Loucy (cell line): ENCODE results near the gene CAMK2G.

Source experiments
- H2AFZ ChIP-seq: fragments of 200-600 bp; sonication (generic); 2 replicates; pipeline ENCODE4 v1.6.0; 2016; ENCODE audit warnings: antibody characterized with exemption, mild to moderate bottlenecking, low read length, moderate library complexity
- H3F3A ChIP-seq: fragments of 200-600 bp; 2 replicates; pipeline ENCODE4 v1.6.0; 2016; ENCODE audit warnings: antibody characterized with exemption, low read depth, mild to moderate bottlenecking
- H3K27me3 ChIP-seq: fragments of 200-600 bp; sonication (generic); 2 replicates; pipeline ENCODE4 v1.6.1; 2014; ENCODE audit warnings: low read length, mild to moderate bottlenecking; ENCODE audit not compliant: insufficient read depth, poor library complexity, severe bottlenecking
- H3K36me3 ChIP-seq: fragments of 200-600 bp; sonication (generic); 2 replicates; pipeline ENCODE4 v1.6.1; 2016; ENCODE audit warnings: low read length; ENCODE audit not compliant: insufficient read depth
- H3K4me1 ChIP-seq: fragments of 200-600 bp; sonication (generic); 2 replicates; pipeline ENCODE4 v1.5.1; 2014; ENCODE audit warnings: low read length, mild to moderate bottlenecking; ENCODE audit not compliant: insufficient read depth, poor library complexity, severe bottlenecking
- H3K4me2 ChIP-seq: fragments of 200-600 bp; sonication (generic); 2 replicates; pipeline ENCODE4 v1.6.0; 2014; ENCODE audit warnings: antibody characterized with exemption, low read length, low read depth, mild to moderate bottlenecking; ENCODE audit not compliant: poor library complexity, severe bottlenecking
- H3K4me3 ChIP-seq: fragments of 200-600 bp; sonication (generic); 2 replicates; pipeline ENCODE4 v1.5.1; 2014; ENCODE audit warnings: low read length, mild to moderate bottlenecking, mixed read lengths; ENCODE audit not compliant: poor library complexity, severe bottlenecking
- H3K79me2 ChIP-seq: fragments of 200-600 bp; sonication (generic); 2 replicates; pipeline ENCODE4 v1.6.1; 2014; ENCODE audit warnings: low read length; ENCODE audit not compliant: insufficient read depth
- H3K9ac ChIP-seq: fragments of 200-600 bp; sonication (generic); 2 replicates; pipeline ENCODE4 v1.6.0; 2014; ENCODE audit warnings: mild to moderate bottlenecking, low read depth, low read length, moderate library complexity; ENCODE audit not compliant: poor library complexity, severe bottlenecking
- H3K9me2 ChIP-seq: fragments of 200-600 bp; sonication (generic); replicated peaks from 2 replicates; pipeline ENCODE4 v1.6.1; 2016; ENCODE audit warnings: low read depth, low read length, mixed read lengths
- H3K9me3 ChIP-seq: fragments of 200-600 bp; sonication (generic); 2 replicates; pipeline ENCODE4 v1.6.1; 2014; ENCODE audit warnings: mild to moderate bottlenecking, antibody characterized with exemption, low read length, low read depth; ENCODE audit not compliant: insufficient read depth
- H4K20me1 ChIP-seq: fragments of 200-600 bp; sonication (generic); 2 replicates; pipeline ENCODE4 v1.6.0; 2014; ENCODE audit warnings: antibody characterized with exemption, low read length, mild to moderate bottlenecking; ENCODE audit not compliant: insufficient read depth, poor library complexity, severe bottlenecking
- EZH2phosphoT487 ChIP-seq: fragments of 200-600 bp; IDR thresholded peaks from 2 replicates; pipeline ENCODE4 v1.6.1; 2018; ENCODE audit warnings: antibody characterized with exemption, mild to moderate bottlenecking, moderate library complexity, borderline replicate concordance
- TF ChIP-seq, protein P1 (sequence below): fragments of 200-600 bp; sonication (generic); conservative IDR thresholded peaks from 2 replicates; pipeline ENCODE4 v1.5.1; 2014; ENCODE audit warnings: mild to moderate bottlenecking, antibody characterized with exemption, low read length

Gene CAMK2G

DNA sequence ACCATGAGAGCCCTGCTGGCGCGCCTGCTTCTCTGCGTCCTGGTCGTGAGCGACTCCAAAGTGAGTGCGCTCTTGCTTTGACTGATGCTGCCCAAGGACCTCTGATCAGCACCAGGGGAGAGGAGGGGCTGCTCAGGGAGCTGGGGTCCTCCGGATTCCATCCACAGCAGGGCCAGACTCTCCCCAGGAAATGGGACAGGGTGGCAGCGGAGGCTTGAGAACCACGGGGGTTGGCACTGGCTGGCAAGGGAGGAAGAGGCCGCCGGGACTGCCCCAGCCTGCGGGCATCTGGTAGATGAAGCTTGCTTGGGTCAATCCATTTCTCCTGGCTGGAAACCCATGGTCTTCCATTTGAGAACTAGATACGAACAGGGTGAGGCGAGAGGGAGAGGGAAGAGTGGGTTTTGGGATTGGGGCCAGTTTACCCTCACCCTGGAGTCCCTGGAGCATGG lies 37.2 kb upstream of the CAMK2G start:
- H3K9ac ChIP-seq = peak overlapping the region; percentile 95
- H3K9me2 ChIP-seq = no peaks in the 10 kb centered on the region
- peaks cover 36% of the 10 kb centered on the region for H3K4me1 ChIP-seq
- H3K79me2 ChIP-seq = peaks cover 26% of the 10 kb centered on the region
- peaks cover 8% of the 10 kb centered on the region for H4K20me1 ChIP-seq
- H3F3A ChIP-seq = no peaks in the 10 kb centered on the region
- H3K27me3 ChIP-seq = no peaks in the 10 kb centered on the region
- H3K36me3 ChIP-seq = peaks cover 6% of the 10 kb centered on the region; the same call in 1 of the 2 replicates
- H3K4me2 ChIP-seq = peak overlapping the region; percentile 99
- H2AFZ ChIP-seq = no peak overlapping the region
- peak overlapping the region; percentile 82 for H3K4me3 ChIP-seq
- TF ChIP-seq, protein P1, sequence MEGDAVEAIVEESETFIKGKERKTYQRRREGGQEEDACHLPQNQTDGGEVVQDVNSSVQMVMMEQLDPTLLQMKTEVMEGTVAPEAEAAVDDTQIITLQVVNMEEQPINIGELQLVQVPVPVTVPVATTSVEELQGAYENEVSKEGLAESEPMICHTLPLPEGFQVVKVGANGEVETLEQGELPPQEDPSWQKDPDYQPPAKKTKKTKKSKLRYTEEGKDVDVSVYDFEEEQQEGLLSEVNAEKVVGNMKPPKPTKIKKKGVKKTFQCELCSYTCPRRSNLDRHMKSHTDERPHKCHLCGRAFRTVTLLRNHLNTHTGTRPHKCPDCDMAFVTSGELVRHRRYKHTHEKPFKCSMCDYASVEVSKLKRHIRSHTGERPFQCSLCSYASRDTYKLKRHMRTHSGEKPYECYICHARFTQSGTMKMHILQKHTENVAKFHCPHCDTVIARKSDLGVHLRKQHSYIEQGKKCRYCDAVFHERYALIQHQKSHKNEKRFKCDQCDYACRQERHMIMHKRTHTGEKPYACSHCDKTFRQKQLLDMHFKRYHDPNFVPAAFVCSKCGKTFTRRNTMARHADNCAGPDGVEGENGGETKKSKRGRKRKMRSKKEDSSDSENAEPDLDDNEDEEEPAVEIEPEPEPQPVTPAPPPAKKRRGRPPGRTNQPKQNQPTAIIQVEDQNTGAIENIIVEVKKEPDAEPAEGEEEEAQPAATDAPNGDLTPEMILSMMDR = no peak
- no peak for TF ChIP-seq EZH2phosphoT487
- H3K9me3 ChIP-seq = no peaks in the 10 kb centered on the region

DNA sequence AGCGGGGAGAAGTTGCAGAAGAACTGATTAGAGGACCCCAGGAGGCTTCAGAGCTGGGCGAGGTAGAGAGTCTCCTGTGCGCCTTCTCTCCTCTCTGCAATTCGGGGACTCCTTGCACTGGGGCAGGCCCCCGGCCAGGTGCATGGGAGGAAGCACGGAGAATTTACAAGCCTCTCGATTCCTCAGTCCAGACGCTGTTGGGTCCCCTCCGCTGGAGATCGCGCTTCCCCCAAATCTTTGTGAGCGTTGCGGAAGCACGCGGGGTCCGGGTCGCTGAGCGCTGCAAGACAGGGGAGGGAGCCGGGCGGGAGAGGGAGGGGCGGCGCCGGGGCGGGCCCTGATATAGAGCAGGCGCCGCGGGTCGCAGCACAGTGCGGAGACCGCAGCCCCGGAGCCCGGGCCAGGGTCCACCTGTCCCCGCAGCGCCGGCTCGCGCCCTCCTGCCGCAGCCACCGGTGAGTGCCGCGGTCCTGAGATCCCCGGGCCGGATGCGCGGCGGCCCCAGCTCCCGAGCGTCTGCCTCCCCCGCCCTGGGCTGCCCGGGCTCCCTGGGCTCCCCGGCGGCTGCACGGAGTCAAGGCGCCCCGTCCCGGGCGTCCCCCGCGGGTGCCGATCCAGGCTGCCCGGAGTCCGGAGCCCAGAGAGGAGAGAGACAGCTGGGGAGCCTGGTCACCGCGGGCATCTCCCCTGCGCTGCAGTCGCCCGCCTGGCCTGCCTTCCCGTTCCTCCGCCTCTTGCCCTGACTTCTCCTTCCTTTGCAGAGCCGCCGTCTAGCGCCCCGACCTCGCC lies 36.6 kb upstream of the CAMK2G start, which contains the start of gene PLAU:
PLAU (plus strand) TSS at position 369 of the 789 bp plus-strand sequence. CDS start 424 bp downstream, outside the sequence.
- Histone ChIP-seq H2AFZ (peak within 1 kb of the TSS; percentile 77), H3F3A (no peaks in the 10 kb centered on the region), H3K4me3 (peak within 1 kb of the TSS; percentile 82), H3K79me2 (peaks cover 26% of the 10 kb centered on the region), H4K20me1 (peaks cover 8% of the 10 kb centered on the region), H3K9me2 (no peaks in the 10 kb centered on the region), H3K4me1 (peaks cover 36% of the 10 kb centered on the region), H3K4me2 (peak within 1 kb of the TSS; percentile 99), H3K27me3 (no peaks in the 10 kb centered on the region), H3K9me3 (no peaks in the 10 kb centered on the region), H3K36me3 (no peaks in the 10 kb centered on the region; the same call in 1 of the 2 replicates), H3K9ac (peak within 1 kb of the TSS; percentile 95)
- no peak for TF ChIP-seq EZH2phosphoT487
- TF ChIP-seq, protein P1 = no peak; the same call in 1 of the 2 replicates

- H3K79me2 ChIP-seq = peaks cover 26% of the 10 kb centered on the region
- H3F3A ChIP-seq = no peaks in the 10 kb centered on the region
- H3K4me1 ChIP-seq = peaks cover 36% of the 10 kb centered on the region
Measured at GRCh38 chr10:73910401-73910763, 36.0 kb upstream of the CAMK2G start.

More at GRCh38 chr10:73910401-73910763, 36.0 kb upstream of the CAMK2G start:
- H3K36me3 ChIP-seq = no peaks in the 10 kb centered on the region; the same call in 1 of the 2 replicates
- H3K4me3 ChIP-seq = peak overlapping the region; percentile 82
- no peaks in the 10 kb centered on the region for H3K9me2 ChIP-seq
- peak overlapping the region; percentile 77 for H2AFZ ChIP-seq
- peak overlapping the region; percentile 95 for H3K9ac ChIP-seq
- TF ChIP-seq, protein P1 = peak; percentile 49
- no peak for TF ChIP-seq EZH2phosphoT487
- no peaks in the 10 kb centered on the region for H3K27me3 ChIP-seq
- H3K4me2 ChIP-seq = peak overlapping the region; percentile 99
- H3K9me3 ChIP-seq = no peaks in the 10 kb centered on the region
- peaks cover 8% of the 10 kb centered on the region for H4K20me1 ChIP-seq
